T-cell (primary cell): ENCODE measurements around the gene LAPTM5. TPM values are rescaled to one million over a fixed set of nuclear protein-coding genes. Genes with fewer than 3 reads are reported as not detected.

Experiments
- ATAC-seq, 4 experiments: fragments of 200-7000 bp in 3 of 4; fragments of 150-1000 bp in 1 of 4; cut with Tn5 transposase; replicated peaks in 1 of 4; 1 replicate in 3 of 4; 2 replicates in 1 of 4; pipeline ENCODE4 v1.10.0; 2021; ENCODE audit warnings: moderate library complexity in 3 of 4, mild to moderate bottlenecking in 2 of 4, moderate number of reproducible peaks in 1 of 4
- CTCF ChIA-PET, 2 donors: fragments of 300-600 bp; sonication (Branson Sonifier 250); formaldehyde crosslinking; loops; one replicate each; lab custom pipeline; 2022; ENCODE audit warnings: antibody characterized with exemption in 2 of 2; lab: Charles Lee
- POLR2A ChIA-PET, 2 donors: fragments of 300-600 bp; sonication (Branson Sonifier 250); formaldehyde crosslinking; loops; one replicate each; lab custom pipeline; 2022; ENCODE audit warnings: antibody characterized with exemption in 2 of 2; lab: Charles Lee
- DNase-seq, 35 experiments: peaks; one replicate each; pipeline versions ENCODE4 v3.0.0 to v3.0.0-alpha.2; 2013 to 2023
- H3K27ac ChIP-seq: one replicate; pipeline ENCODE4 v1.5.1; 2013; ENCODE audit warnings: low read length
- H3K27me3 ChIP-seq, 2 experiments: replicated peaks in 1 of 2; 1 replicate in 1 of 2; 2 replicates in 1 of 2; pipeline versions ENCODE4 v1.6.1 to v1.7.0; 2013; ENCODE audit warnings: low read length in 1 of 2, mixed read lengths in 1 of 2; ENCODE audit not compliant: control insufficient read depth in 2 of 2, insufficient read depth in 2 of 2; ENCODE audit errors: extremely low read depth in 1 of 2
- H3K36me3 ChIP-seq, 2 donors: 1 replicate in 1 of 2; 2 replicates in 1 of 2; pipeline versions ENCODE4 v1.6.1 to v1.7.0; 2013; ENCODE audit warnings: low read length in 1 of 2; ENCODE audit not compliant: control insufficient read depth in 2 of 2, insufficient read depth in 1 of 2; ENCODE audit errors: extremely low read depth in 1 of 2
- H3K4me1 ChIP-seq, 2 experiments: 1 replicate in 1 of 2; 2 replicates in 1 of 2; pipeline versions ENCODE4 v1.6.1 to v1.7.0; 2013; ENCODE audit warnings: low read length in 2 of 2, mixed read lengths in 1 of 2; ENCODE audit not compliant: insufficient read depth in 2 of 2, control insufficient read depth in 1 of 2; ENCODE audit errors: extremely low read depth in 1 of 2
- H3K4me3 ChIP-seq, 2 donors: 1 replicate in 1 of 2; 2 replicates in 1 of 2; pipeline versions ENCODE4 v1.5.1 to v1.7.0; 2013; ENCODE audit warnings: mild to moderate bottlenecking in 2 of 2, low read length in 1 of 2, moderate library complexity in 1 of 2; ENCODE audit not compliant: control insufficient read depth in 1 of 2; ENCODE audit errors: extremely low read depth in 1 of 2
- H3K9me3 ChIP-seq: 2 replicates; pipeline ENCODE4 v1.7.0; 2013
- H3K27ac Mint-ChIP-seq, 2 donors: one replicate each; pipeline ENCODE4 v1.8.0; 2020 to 2021; ENCODE audit warnings: mild to moderate bottlenecking in 2 of 2, mixed read lengths in 2 of 2
- H3K27me3 Mint-ChIP-seq, 2 donors: one replicate each; pipeline ENCODE4 v1.8.0; 2021 to 2022; ENCODE audit warnings: mixed read lengths in 2 of 2
- H3K36me3 Mint-ChIP-seq: one replicate; pipeline ENCODE4 v1.8.0; 2021; ENCODE audit warnings: mixed read lengths
- H3K4me1 Mint-ChIP-seq, 3 donors: one replicate each; pipeline ENCODE4 v1.8.0; 2020 to 2022; ENCODE audit warnings: mixed read lengths in 3 of 3, mild to moderate bottlenecking in 1 of 3
- H3K4me3 Mint-ChIP-seq, 3 donors: one replicate each; pipeline ENCODE4 v1.8.0; 2020 to 2022; ENCODE audit warnings: mild to moderate bottlenecking in 3 of 3, mixed read lengths in 3 of 3, moderate library complexity in 3 of 3
- H3K9me3 Mint-ChIP-seq, 3 donors: one replicate each; pipeline ENCODE4 v1.8.0; 2020 to 2022; ENCODE audit warnings: mixed read lengths in 3 of 3
- WGBS: methylation state at CpG from one replicate; pipeline ENCODE4 v1.1.5; 2013; ENCODE audit warnings: missing lambda C conversion rate; ENCODE audit not compliant: insufficient coverage; 5-methylcytosine and 5-hydroxymethylcytosine counted together
- total RNA-seq, 35 experiments: library from RNA in 6 of 35; stranded (reverse) in 6 of 35; fragments of 120-200 nt in 1 of 35; gene quantifications; one replicate each; pipeline versions ENCODE4 v1.2.1 to v1.2.4 and lab custom pipeline; 2013 to 2026

The LAPTM5 gene
- total RNA-seq, 5 donors from 2014 or later (not counting 1 experiment from before 2014, with no cell fraction given), result 529 to 586 (median 559) TPM

DNA sequence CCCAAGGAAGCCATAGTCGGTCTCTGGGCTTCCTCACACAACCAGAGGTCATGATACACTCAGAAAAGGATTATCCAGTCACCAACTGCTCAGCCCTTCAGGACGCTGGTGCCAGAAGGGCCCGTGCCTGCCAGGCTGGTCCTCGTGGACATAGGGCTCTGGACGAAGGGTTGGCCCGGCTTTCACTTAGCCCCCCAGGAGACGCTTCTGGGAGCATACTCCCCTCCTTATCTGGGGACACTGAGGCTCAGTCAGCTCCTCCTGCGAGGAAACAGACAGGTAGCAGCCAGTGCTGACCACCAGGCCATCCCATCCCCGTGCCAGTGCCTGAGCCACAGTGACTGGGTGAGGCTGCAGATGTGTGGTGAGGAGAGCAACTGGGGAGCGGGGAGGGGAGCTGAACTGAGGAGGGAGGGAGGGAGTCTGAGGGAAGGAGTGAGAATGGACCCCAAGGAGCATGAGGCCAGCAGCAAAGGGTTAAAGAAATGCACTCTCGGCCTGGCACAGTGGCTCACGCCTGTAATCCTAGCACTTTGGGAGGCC, 17.9 kb upstream of the LAPTM5 start:
- Histone ChIP-seq H3K4me1 (peaks cover 4 to 12% of the 10 kb centered on the region in 2 experiments), H3K4me3 (no peak overlapping the region), H3K27me3 (peaks cover 0 to 8% of the 10 kb centered on the region in 2 experiments), H3K9me3 (no peaks in the 10 kb centered on the region), H3K36me3 (no peaks in the 10 kb centered on the region), H3K27ac (no peak overlapping the region)
- Mint-ChIP-seq H3K27me3 (no peaks in the 10 kb centered on the region), H3K9me3 (no peaks in the 10 kb centered on the region), H3K36me3 (no peaks in the 10 kb centered on the region), H3K4me3 (no peak overlapping the region), H3K27ac (no peak overlapping the region), H3K4me1 (peaks cover 13 to 17% (median 15%) of the 10 kb centered on the region in 3 donors)
- 90% methylated on average over 11 of the region's 12 CpGs for WGBS
- POLR2A ChIA-PET, result no interaction called here
- CTCF ChIA-PET, result no interaction called here
- DNase-seq (no peak), ATAC-seq (no peak)

DNA sequence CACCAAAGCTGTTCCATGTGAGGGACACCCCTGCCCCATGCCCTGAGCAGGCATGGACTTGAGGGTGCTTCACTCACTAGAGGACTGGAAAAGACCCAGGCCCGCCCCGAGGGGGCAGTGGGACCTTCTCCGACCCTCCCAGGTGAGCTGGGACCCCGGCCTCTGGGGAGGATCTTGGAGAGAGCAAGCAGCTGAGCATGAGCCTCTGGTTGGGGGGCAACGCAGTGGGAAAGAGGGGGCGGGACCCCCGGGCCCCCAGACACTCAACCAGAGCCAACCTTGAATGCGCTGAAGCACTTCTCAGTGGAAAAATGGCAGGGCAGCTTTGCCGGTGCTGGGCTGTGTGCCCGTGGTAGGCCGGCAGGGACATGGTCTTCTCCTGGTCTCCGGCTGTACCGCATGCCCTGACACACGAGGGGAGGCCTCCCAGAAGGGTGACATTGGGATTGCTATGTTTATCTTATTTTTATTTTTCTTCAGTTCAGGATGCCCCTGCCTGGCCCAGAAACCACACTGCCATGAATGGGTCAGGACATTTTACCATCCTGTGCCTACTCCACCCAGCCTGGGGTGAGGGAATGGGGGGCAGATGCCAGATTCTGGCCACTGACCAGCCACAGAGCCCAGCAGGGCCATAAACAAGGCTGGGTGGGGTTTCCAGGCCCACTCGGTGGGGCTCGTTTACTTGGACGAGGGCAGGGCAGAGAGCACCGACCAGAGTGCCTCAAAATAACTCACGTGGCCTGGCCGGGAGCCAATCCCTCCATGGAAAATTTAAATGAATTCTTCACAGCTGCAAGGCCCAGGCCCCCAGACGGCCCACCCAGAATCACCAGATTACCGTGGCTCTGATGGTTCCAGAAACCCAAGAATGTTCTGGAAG, 17.2 kb upstream of the LAPTM5 start:
- DNase-seq (no peak), ATAC-seq (no peak)
- peaks cover 13 to 16% (median 15%) of the 10 kb centered on the region in 3 donors for H3K4me1 Mint-ChIP-seq
- H3K4me3 ChIP-seq, result no peak overlapping the region
- H3K36me3 ChIP-seq, result no peaks in the 10 kb centered on the region
- ChIA-PET CTCF (no interaction called here), POLR2A (no interaction called here)
- H3K4me1 ChIP-seq, result peaks cover 4 to 11% of the 10 kb centered on the region in 2 experiments
- H3K36me3 Mint-ChIP-seq, result no peaks in the 10 kb centered on the region
- H3K4me3 Mint-ChIP-seq, result no peak overlapping the region
- H3K27me3 Mint-ChIP-seq, result no peaks in the 10 kb centered on the region
- peaks cover 0 to 8% of the 10 kb centered on the region in 2 experiments for H3K27me3 ChIP-seq
- no peaks in the 10 kb centered on the region for H3K9me3 ChIP-seq
- no peak overlapping the region for H3K27ac ChIP-seq
- 85% methylated on average over 17 of the region's 22 CpGs for WGBS
- H3K27ac Mint-ChIP-seq, result no peak overlapping the region
- H3K9me3 Mint-ChIP-seq, result no peaks in the 10 kb centered on the region

DNA sequence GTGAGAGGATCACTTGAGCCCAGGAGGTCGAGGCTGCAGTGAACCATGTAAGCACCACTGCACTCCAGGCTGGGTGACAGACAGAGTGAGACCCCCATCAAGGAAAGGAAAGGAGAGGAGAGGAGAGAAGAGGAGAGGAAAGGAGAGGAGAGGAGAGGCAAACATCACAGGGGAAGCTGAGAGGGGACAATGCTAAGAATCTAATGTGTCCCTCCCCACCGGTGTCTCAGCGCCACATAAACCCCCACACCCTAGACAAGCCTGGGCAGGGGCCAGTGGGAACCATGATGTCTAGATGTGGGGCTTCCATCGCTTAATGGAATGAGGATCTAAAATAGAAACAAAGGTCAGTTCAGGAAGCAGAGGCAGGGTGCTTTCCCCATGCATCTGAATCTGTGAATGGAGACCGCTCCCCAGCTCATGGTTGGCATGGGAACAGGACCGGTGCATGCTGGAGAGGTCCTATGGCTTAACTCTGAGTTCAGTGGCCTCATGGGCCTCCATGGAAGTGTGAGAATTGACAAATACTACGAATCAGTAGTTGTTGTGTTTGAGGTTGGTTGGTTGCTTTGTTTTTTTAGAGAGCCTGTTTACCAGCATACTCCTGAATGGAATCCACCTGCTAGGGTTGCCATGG, 16.3 kb upstream of the LAPTM5 start:
- Mint-ChIP-seq H3K27me3 (no peaks in the 10 kb centered on the region), H3K27ac (no peak overlapping the region), H3K9me3 (no peaks in the 10 kb centered on the region), H3K36me3 (no peaks in the 10 kb centered on the region), H3K4me1 (peaks cover 4 to 7% (median 6%) of the 10 kb centered on the region in 3 donors), H3K4me3 (no peak overlapping the region)
- Histone ChIP-seq H3K27ac (no peak overlapping the region), H3K4me1 (peaks cover 0 to 5% of the 10 kb centered on the region in 2 experiments), H3K4me3 (no peak overlapping the region), H3K36me3 (no peaks in the 10 kb centered on the region), H3K9me3 (no peaks in the 10 kb centered on the region), H3K27me3 (peaks cover 0 to 8% of the 10 kb centered on the region in 2 experiments)
- ATAC-seq (no peak), DNase-seq (no peak)
- POLR2A ChIA-PET, result no interaction called here
- CTCF ChIA-PET, result no interaction called here
- WGBS, result 69% methylated on average over 5 of the region's 7 CpGs

DNA sequence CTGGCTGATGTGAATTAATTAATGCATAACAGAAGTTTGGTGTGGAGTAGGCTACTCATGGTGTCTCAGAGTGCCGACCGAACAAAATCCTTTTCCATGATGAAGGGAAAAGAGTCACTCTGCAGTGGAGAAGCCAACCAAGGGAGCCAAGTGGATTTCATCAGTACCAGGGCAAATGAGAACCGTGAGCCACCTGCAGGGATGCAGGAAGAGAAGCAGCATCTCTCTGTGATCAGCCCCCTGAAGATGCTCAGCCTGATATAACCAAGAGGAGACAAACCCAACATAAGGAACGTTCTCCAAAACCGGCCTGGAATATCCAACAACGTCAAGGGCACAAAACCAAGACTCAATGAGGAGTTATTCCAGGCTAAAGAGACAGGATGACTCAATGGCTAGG, 13.4 kb upstream of the LAPTM5 start:
- no peak overlapping the region for H3K27ac Mint-ChIP-seq
- 83% methylated on average over 4 of the region's 6 CpGs for WGBS

DNA sequence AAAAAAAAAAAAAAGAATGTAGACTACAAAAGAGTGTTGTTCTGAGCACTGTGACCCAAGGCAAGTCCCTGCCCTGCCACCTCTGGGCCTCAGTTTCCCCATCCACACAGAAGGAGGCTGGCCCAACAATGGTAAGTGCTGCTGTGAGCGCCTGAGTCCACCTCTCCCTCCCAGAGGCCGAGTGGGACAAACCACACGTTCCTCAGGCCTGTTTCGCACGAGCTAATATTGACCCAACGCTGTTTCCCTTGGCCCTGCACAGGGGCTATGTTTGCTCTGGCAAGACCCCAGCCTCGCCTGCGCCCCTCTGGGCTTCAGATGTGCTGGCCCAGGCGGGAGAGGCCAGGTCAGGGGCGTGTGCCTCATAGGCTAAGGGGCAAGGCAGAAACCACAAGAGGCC, 12.6 kb upstream of the LAPTM5 start:
- CTCF ChIA-PET, result no interaction called here
- H3K36me3 Mint-ChIP-seq, result no peaks in the 10 kb centered on the region
- H3K4me1 Mint-ChIP-seq, result peaks cover 13 to 18% (median 17%) of the 10 kb centered on the region in 3 donors
- DNase-seq, result no peak
- Histone ChIP-seq H3K4me1 (peaks cover 12 to 17% of the 10 kb centered on the region in 2 experiments), H3K4me3 (no peak overlapping the region), H3K9me3 (no peaks in the 10 kb centered on the region), H3K27me3 (peaks cover 0 to 6% of the 10 kb centered on the region in 2 experiments), H3K36me3 (no peaks in the 10 kb centered on the region), H3K27ac (no peak overlapping the region)
- H3K4me3 Mint-ChIP-seq, result no peak overlapping the region
- no peaks in the 10 kb centered on the region for H3K9me3 Mint-ChIP-seq
- no peak overlapping the region for H3K27ac Mint-ChIP-seq
- POLR2A ChIA-PET, result interaction anchor here in 1 of 2 donors (0.6 kb wide), 2 partner anchors 16 to 43 kb away, joined by 3 to 5 read pairs; no protein-coding TSS in a partner anchor
- no peak for ATAC-seq
- WGBS, result 88% methylated on average over 8 of the region's 10 CpGs
- no peaks in the 10 kb centered on the region for H3K27me3 Mint-ChIP-seq

More for the DNA sequence above, 13.4 kb upstream of the LAPTM5 start:
- H3K27me3 Mint-ChIP-seq, result no peaks in the 10 kb centered on the region
- no peaks in the 10 kb centered on the region for H3K9me3 Mint-ChIP-seq
- Histone ChIP-seq H3K9me3 (no peaks in the 10 kb centered on the region), H3K27ac (no peak overlapping the region), H3K27me3 (peaks cover 0 to 8% of the 10 kb centered on the region in 2 experiments), H3K36me3 (no peaks in the 10 kb centered on the region), H3K4me1 (peaks cover 4 to 10% of the 10 kb centered on the region in 2 experiments), H3K4me3 (no peak overlapping the region)
- ATAC-seq, result no peak
- no peaks in the 10 kb centered on the region for H3K36me3 Mint-ChIP-seq
- no peak for DNase-seq
- CTCF ChIA-PET, result no interaction called here
- POLR2A ChIA-PET, result interaction anchor here in 1 of 2 donors (0.6 kb wide), 1 partner anchor 92 kb away, joined by 3 read pairs; no protein-coding TSS in a partner anchor
- H3K4me3 Mint-ChIP-seq, result no peak overlapping the region
- H3K4me1 Mint-ChIP-seq, result peaks cover 6 to 12% (median 10%) of the 10 kb centered on the region in 3 donors
